Sigmoid colon (tissue), 7 donors: ENCODE data around the gene MGST3. TPM values are rescaled to one million over a fixed set of nuclear protein-coding genes. Genes with fewer than 3 reads are reported as not detected.
"Not testable (repeated sequence)": the region's sequence is repeated elsewhere in the genome, so short reads cannot be mapped to it uniquely, and the experiment has no call there.

Source experiments
- DNase-seq: peaks from one replicate; pipeline ENCODE4 v3.0.0-alpha.2; 2019
- H3K27ac ChIP-seq, 4 donors: fragments of 200-600 bp; sonication (generic); one replicate each; pipeline ENCODE4 v1.5.1; 2016 to 2019; ENCODE audit warnings: mild to moderate bottlenecking in 1 of 4
- H3K27me3 ChIP-seq, 3 donors: fragments of 200-600 bp; sonication (generic); one replicate each; pipeline ENCODE4 v1.5.1; 2019; ENCODE audit warnings: mild to moderate bottlenecking in 1 of 3
- H3K36me3 ChIP-seq, 4 donors: fragments of 200-600 bp; sonication (generic); one replicate each; pipeline ENCODE4 v1.5.1; 2016 to 2019
- H3K4me1 ChIP-seq, 4 donors: fragments of 200-600 bp; sonication (generic); one replicate each; pipeline ENCODE4 v1.5.1; 2017 to 2019
- H3K4me3 ChIP-seq, 4 donors: fragments of 200-600 bp; sonication (generic); one replicate each; pipeline ENCODE4 v1.5.1; 2017 to 2019; ENCODE audit warnings: mild to moderate bottlenecking in 2 of 4, moderate library complexity in 1 of 4
- H3K9me3 ChIP-seq, 4 donors: fragments of 200-600 bp in 3 of 4; sonication (generic) in 3 of 4; one replicate each; pipeline versions ENCODE4 v1.5.1 to v1.6.1; 2013 to 2019
- CTCF ChIP-seq, 4 experiments: fragments of 450-650 bp in 3 of 4; fragments of 200-600 bp in 1 of 4; IDR thresholded peaks; one replicate each; pipeline ENCODE4 v1.5.1; 2016 to 2019; ENCODE audit warnings: antibody characterized with exemption in 4 of 4, mild to moderate bottlenecking in 3 of 4, moderate library complexity in 2 of 4
- EP300 ChIP-seq, 4 donors: sonication (generic); formaldehyde crosslinking; IDR thresholded peaks; one replicate each; pipeline ENCODE4 v1.6.1; 2017; ENCODE audit warnings: antibody characterized with exemption in 4 of 4
- POLR2A ChIP-seq, 2 donors: fragments of 450-650 bp; IDR thresholded peaks; one replicate each; pipeline ENCODE4 v1.6.1; 2016; ENCODE audit warnings: antibody characterized with exemption in 2 of 2, mild to moderate bottlenecking in 2 of 2, moderate library complexity in 2 of 2
- POLR2AphosphoS5 ChIP-seq, 4 donors: sonication (generic); formaldehyde crosslinking; IDR thresholded peaks; one replicate each; pipeline ENCODE4 v1.6.1; 2017; ENCODE audit warnings: antibody characterized with exemption in 4 of 4
- WGBS, 2 donors: extraction: QIAGEN DNeasy Blood & Tissue Kit; methylation state at CpG; one replicate each; pipeline ENCODE4 v1.1.7; 2013; 5-methylcytosine and 5-hydroxymethylcytosine counted together
- intact Hi-C: fragments of 100-400 bp; cut with DNase I; formaldehyde crosslinking; loops from one replicate; pipeline ENCODE4 v1.15.1; 2023
- polyA plus RNA-seq, 3 donors: library from polyadenylated mRNA; stranded (reverse); fragments of 200-250 nt; gene quantifications; one replicate each; pipeline ENCODE4 v1.2.3, GENCODE V29; 2013
- total RNA-seq, 4 donors: library from RNA; depleted of rRNA; stranded (reverse); fragments of >200 nt; gene quantifications; one replicate each; pipeline ENCODE4 v1.1.0, GENCODE V29; 2016
- donor health status: healthy with polysubstance abuse.
- donor health status: Bipolar disorder and iron deficiency.
- donor health status: healthy.

MGST3 gene
- total and polyA plus RNA-seq, 7 donors: 131 to 359 (median 191) TPM

GRCh38 chr1:165680303-165680702 is 49.3 kb downstream of the MGST3 start:
- H3K4me3 ChIP-seq: no peak overlapping the region
- intact Hi-C loops: no loop called here
- WGBS, 2 donors: 33 to 89% methylated on average over 2 of the region's 2 CpGs
- H3K9me3 ChIP-seq: no peaks in the 10 kb centered on the region
- peaks cover 0 to 9% (median 0%) of the 10 kb centered on the region in 4 donors for H3K4me1 ChIP-seq
- H3K36me3 ChIP-seq: peaks cover 7 to 87% (median 41%) of the 10 kb centered on the region in 4 donors
- no peak for DNase-seq
- TF ChIP-seq POLR2A (IDR thresholded peaks at IDR 0.05) (no peak), CTCF (IDR thresholded peaks at IDR 0.05) (no peak), POLR2AphosphoS5 (IDR thresholded peaks at IDR 0.05) (no peak), EP300 (IDR thresholded peaks at IDR 0.05) (no peak)
- H3K27me3 ChIP-seq: no peaks in the 10 kb centered on the region
- H3K27ac ChIP-seq: no peak overlapping the region

GRCh38 chr1:165680773-165681172 is 49.7 kb downstream of the MGST3 start:
- 95 to 96% methylated on average over 4 of the region's 4 CpGs for WGBS, 2 donors
- H3K27ac ChIP-seq, H3K27me3 ChIP-seq, DNase-seq, H3K9me3 ChIP-seq, intact Hi-C loops, H3K4me3 ChIP-seq, H3K4me1 ChIP-seq: not testable (repeated sequence)
- H3K36me3 ChIP-seq: peaks cover 7 to 87% (median 41%) of the 10 kb centered on the region in 4 donors

GRCh38 chr1:165683848-165684485 is 52.9 kb downstream of the MGST3 start:
- TF ChIP-seq POLR2A (IDR thresholded peaks at IDR 0.05) (no peak), EP300 (IDR thresholded peaks at IDR 0.05) (no peak)
- intact Hi-C loops: no loop called here
- H3K4me1 ChIP-seq: peaks cover 0 to 9% (median 0%) of the 10 kb centered on the region in 4 donors

GRCh38 chr1:165686121-165686970 is 55.3 kb downstream of the MGST3 start:
- 75 to 86% methylated on average over 6 of the region's 6 CpGs for WGBS, 2 donors
- Histone ChIP-seq H3K27me3 (no peaks in the 10 kb centered on the region), H3K36me3 (peaks cover 4 to 38% (median 11%) of the 10 kb centered on the region in 4 donors), H3K4me3 (no peak overlapping the region), H3K4me1 (peaks cover 0 to 9% (median 0%) of the 10 kb centered on the region in 4 donors), H3K9me3 (no peaks in the 10 kb centered on the region), H3K27ac (no peak overlapping the region)
- no peak for DNase-seq
- intact Hi-C loops: no loop called here
- TF ChIP-seq POLR2AphosphoS5 (IDR thresholded peaks at IDR 0.05) (no peak), POLR2A (IDR thresholded peaks at IDR 0.05) (no peak), CTCF (IDR thresholded peaks at IDR 0.05) (no peak), EP300 (IDR thresholded peaks at IDR 0.05) (no peak)

More at GRCh38 chr1:165683848-165684485, 52.9 kb downstream of the MGST3 start:
- 0% methylated on average over 1 of the region's 1 CpG for WGBS, 2 donors
- Histone ChIP-seq H3K27ac (no peak overlapping the region), H3K9me3 (no peaks in the 10 kb centered on the region), H3K4me3 (no peak overlapping the region), H3K36me3 (peaks cover 7 to 55% (median 30%) of the 10 kb centered on the region in 4 donors), H3K27me3 (no peaks in the 10 kb centered on the region)
- DNase-seq: no peak

- TF ChIP-seq EP300 (IDR thresholded peaks at IDR 0.05) (no peak), CTCF (IDR thresholded peaks at IDR 0.05) (no peak), POLR2AphosphoS5 (IDR thresholded peaks at IDR 0.05) (no peak), POLR2A (IDR thresholded peaks at IDR 0.05) (no peak)
- H3K27ac ChIP-seq: no peak overlapping the region
- H3K36me3 ChIP-seq: peaks cover 0 to 31% (median 7%) of the 10 kb centered on the region in 4 donors
- intact Hi-C loops: no loop called here
- 78 to 84% methylated on average over 2 of the region's 2 CpGs for WGBS, 2 donors
- H3K9me3 ChIP-seq: no peaks in the 10 kb centered on the region
- no peak overlapping the region for H3K4me3 ChIP-seq
- H3K27me3 ChIP-seq: no peaks in the 10 kb centered on the region
- H3K4me1 ChIP-seq: peaks cover 0 to 9% (median 0%) of the 10 kb centered on the region in 4 donors
- DNase-seq: no peak
These were observed 56.0 kb downstream of the MGST3 start for GRCh38 chr1:165686971-165687433.
